HG02970 (cell line): ENCODE results near the gene MYL12A.
"Not testable (repeated sequence)": the region's sequence is repeated elsewhere in the genome, so short reads cannot be mapped to it uniquely, and the experiment has no call there.

Source experiments
- ATAC-seq: cut with Tn5 transposase; IDR thresholded peaks from one replicate; pipeline ENCODE4 v1.9.1; 2021; ENCODE audit warnings: mild to moderate bottlenecking, moderate library complexity, moderate number of reproducible peaks; ENCODE audit not compliant: unreplicated experiment, low FRiP score

Gene MYL12A

DNA sequence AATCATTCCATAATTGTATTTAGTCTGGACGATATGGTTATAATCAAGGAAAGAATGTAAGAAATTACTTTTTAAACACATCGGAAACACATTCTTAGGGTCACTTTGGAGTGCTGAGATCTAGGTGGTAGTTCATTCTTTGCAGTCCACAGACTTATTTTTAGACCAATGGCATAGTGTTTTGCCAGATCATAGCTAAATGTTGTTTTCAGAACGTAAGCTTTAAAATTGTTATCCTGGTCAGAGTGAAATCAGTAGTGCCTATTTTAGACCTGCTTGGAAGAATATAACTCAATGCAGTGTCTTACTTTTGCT lies 4.3 kb downstream of the MYL12A start:
- no peak for ATAC-seq

DNA sequence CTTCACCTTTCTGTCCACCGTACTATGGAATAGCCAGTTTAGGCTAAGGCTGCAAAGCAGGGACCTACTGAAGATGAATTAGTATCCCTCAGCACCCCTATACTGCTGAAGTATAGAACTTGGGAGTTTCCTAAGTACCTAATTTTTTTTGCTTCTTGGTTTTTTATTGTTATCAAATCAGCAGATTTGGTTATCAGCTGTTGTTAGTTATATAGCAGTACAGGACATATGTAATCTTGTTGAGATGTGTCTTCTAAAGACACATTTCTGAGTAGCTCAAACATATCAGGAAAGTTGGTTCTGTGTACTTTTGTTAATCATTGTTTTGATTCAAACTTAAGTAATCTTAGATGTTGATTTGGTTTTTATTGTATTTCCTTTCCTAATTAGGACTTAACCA lies 5.2 kb downstream of the MYL12A start:
- no peak for ATAC-seq

DNA sequence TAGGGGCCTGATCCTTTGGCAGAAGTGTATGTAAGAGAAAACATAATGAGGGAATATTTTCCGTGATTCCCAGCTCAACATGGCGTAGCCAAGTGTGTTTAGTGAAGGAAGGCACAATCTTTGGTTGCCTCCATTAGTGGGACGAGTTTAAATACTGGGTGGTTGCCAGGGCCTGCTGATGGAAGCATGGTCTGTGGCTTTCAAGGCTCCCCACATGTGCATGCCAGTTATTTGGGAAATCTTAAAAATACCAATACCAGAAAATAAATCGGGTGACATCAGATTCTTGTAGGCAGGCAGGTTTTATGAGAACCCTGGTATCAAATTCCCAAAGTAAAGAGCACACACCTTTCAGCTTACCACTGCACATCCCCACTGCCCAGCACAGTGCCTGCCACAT lies 7.1 kb downstream of the MYL12A start:
- ATAC-seq = no peak

DNA sequence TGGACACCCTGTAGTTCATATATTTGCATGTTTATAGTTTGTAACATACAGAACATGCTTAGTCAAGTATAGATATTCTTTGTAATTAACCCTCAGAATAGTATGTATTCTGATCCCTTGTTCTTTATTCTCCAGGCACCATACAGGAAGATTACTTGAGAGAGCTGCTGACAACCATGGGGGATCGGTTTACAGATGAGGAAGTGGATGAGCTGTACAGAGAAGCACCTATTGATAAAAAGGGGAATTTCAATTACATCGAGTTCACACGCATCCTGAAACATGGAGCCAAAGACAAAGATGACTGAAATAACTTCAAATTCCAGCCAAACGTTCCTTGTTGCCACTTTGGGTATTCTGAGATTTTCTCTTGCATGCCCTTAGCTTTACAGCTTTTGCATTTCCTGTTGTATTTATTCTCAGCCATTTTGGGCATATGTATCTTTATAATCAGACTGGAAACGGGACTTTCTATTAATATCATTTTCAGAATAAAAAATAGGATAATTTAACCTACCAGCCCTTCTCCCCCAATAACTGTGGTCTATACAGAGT lies 8.1 kb downstream of the MYL12A start:
- no peak for ATAC-seq

DNA sequence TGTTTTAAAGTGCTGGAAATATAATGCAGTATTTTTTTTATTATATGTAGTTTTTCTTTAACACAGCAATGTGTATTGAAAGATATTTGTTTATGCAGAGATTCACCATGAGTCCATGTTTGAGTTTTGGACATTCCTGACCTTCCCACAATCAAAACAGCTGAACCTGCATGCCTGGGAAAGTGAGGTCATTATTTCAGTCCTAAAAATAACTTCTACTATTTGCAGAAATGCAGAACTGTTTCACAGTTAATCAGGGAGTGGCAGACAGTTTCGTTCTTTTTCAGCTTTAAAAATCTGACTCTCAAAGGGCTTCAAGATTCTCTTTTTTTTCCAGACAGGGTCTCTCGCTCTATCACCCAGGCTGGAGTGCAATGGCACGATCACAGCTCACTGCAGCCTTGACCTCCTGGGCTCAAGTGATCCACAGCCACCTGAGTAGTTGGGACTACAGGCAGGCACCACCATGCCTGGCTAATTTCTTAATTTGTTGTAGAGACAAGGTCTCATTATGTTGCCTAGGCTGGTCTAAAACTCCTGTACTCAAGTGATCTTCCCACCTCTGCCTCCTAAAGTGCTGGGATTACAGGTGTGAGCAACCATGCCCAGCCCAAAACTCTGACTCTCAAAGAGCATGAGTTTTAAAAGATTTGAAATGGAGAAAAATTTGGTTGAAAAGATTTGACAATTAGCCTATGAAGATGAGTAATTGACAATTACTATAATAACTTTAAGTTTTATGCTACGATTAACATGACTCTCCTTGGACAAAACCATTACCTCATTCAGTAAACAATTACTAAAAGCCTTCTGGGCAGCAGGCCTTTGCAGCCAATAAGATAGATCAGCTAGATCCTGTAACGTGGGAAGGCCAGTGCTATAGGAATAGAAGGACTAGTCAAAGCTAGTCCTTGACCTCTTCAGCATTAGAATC lies 9.4 kb downstream of the MYL12A start:
- ATAC-seq = no peak

DNA sequence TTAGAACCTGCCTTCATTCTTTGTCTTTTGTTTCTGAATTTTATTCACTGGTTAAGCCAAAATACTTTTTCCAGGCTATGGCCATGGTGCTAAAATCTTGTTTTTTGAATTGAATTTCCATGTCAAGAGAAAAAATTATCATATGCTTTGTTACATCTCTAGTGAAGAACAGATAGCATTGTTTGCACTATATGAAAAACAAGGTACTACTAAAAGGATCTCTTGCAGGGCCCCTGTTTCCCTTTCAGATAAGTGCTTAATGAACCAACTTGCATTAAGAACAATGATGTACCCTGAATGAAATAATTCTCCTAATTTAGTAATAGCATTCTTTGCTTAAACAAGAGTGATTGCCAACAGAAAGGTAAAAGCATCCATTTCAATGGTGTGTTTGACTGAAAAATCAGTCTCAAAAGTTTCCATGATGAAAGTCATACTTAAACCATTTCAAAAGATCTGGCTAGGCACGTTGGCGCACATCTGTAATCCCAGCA lies 10.1 kb downstream of the MYL12A start:
- no peak for ATAC-seq

DNA sequence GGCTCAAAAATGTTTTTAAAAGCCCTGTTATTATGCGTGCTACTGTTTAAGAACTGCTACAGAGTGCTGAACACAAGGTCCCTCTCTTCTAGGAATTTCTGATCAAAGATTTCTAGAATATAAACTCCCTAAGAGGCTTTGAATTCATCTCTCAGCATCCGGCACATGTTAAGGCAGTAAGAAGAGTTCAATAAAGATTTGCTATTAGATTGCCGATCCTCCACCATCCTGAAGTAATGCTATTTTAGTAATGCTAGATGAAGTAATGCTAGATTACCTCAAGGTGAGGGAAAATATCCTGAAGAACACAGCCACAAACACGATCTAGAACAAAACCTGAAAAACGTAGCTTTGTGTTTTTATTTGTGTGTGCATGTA lies 13.4 kb downstream of the MYL12A start:
- no peak for ATAC-seq

DNA sequence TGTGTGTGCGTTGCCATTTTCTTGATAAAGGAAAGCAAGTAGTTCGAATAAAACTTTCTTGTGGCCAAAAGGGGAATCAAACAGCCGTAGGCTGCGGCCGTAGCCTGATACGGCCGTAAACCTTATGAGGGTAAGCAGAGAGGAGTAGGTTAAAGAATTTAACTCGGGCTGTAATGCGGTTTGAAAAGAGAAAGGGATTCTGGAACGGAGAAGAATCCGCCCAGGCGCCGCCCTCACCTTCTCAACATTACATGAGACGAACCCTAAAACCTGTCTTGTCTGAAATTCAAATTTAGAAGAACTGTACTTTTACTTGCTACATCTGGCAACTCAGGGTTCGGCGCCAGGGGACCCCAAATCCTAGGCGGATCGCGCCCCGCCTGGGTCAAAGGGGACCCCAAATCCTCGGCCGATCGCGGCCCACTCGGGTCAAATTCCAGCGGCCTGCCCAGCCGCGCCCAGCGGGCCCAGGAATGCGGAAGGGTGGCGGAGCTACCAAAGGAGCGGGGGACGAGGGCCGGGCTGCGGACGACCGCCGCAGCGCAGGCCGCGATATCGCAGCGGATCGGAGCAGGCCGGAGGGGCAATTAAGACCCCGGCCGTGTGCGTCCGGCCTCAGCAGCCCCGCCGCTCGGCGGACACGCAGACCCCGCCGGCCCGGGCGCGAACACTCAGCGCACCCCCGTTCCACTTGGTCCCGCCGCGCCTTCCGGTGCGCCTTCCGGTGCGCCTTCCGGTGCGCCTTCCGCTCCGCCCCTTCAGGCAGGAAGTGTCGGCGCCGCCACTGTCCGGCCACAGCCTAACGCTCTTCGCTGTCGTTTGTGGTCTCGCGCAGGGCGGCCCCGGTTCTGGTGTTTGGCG lies 14.0 kb downstream of the MYL12A start, which contains the start of gene MYL12B:
Gene MYL12B, plus strand, starts transcription at position 761 of the 861 bp plus-strand sequence. CDS start 10,766 bp downstream, outside the sequence.
- peak; percentile 73 for ATAC-seq

DNA sequence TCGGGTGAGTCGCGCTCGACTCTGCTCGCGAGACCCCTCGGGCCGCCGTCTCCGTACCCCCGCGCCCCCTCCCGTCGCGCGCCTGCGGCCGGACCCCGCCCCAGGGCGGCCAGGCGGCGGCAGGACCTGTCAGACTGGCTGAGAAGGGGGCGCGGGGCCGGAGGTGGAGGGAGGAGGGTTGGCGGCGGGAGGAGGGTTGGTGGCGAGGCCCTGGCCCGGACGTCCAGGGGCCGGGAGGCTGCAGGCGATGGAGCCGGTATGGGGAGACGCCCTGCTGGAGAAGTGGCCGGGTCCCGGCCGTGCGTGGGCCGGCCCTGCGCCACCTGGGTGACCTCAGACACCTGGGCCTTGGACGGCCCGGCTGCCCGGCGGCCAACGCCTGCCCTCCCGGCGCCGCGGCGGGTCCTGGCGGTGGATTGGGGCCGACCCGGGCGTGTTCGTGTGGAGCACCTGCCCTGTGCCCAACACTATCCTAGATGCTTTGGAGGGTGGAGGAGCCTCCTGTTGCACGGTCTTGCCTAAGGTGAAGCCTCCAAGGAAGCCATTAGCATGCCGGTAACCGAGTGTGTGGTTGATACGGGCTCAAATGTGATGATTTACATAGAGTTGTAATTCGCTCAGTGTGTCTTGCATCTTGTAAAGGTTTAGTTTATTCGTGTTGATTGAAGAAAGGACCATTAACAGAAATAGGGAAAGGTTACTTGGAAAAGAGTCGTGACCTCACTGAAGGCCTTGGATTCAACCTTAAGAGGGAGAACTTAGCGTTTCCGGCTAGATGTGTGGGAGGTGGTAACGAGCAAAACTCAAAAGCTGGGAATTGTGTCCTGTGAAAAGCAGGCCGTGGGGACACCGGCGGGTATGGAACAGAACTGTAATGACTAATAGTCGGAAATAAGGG lies 14.9 kb downstream of the MYL12A start:
- ATAC-seq = peak; percentile 41

DNA sequence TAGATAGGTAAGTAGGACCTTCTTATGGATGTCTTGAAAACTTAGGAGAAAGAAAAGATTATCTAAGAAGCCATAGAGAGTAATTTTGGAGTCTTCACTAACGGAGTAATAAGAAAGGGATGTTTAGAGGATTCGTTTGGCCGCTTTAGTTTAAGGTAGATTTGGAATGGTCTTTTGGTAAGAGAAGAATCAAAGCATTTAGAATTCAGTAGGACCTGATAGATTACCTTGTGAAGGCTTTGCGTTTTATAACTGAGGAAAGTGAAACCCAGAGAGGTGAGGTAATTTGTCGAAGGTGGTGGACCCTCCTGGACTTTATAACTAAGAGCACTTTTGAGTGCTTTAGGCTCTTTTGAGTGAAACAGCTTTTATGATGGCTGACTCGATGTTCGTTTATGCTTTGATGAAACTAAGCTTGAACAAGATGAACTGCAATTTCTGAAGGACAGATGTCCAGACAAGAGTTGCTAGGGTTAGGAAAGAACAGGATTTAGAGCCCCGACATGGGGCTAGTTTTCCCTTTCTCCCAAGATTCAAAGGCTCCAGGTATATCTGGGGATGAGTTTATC lies 15.6 kb downstream of the MYL12A start:
- no peak for ATAC-seq

DNA sequence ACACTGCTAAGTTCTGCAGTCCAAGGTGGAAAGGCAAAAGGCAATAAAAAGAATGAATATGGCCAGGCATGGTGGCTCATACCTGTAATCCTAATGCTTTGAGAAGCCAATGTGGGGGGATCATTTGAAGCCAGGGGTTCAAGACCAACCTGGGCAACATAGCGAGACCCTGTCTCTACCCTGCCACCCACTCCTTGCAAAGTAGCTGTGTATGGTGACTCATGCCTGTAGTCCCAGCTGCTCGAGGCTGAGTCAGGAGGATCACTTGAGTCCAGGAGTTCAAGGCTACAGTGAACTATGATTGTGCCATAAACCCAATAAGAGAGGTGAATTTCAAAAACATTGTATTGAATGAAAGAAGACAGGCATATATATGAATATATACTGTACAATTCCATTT lies 16.8 kb downstream of the MYL12A start:
- ATAC-seq = no peak

DNA sequence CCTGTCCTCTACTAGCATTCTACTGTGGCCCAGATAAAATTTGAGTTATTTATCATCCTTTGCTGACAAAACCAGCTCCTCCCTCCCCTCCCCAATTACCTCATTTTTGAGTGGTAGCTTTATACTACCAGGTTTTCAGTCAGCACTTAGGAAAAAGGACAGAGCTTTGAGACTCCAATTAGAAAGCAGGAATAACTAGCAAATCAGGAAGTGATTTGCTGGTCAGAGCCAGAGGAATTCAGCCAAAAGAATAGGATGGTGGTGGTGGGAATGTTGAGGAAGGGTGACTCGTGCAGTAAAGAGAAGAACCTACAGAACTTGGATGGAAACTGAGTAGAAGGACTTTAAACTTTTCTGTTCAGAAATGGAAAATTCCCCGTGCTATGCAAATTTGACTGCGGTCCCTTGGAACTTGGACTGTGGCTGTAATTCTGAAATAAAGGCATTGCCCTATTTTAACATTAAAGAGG lies 18.0 kb downstream of the MYL12A start:
- no peak for ATAC-seq

DNA sequence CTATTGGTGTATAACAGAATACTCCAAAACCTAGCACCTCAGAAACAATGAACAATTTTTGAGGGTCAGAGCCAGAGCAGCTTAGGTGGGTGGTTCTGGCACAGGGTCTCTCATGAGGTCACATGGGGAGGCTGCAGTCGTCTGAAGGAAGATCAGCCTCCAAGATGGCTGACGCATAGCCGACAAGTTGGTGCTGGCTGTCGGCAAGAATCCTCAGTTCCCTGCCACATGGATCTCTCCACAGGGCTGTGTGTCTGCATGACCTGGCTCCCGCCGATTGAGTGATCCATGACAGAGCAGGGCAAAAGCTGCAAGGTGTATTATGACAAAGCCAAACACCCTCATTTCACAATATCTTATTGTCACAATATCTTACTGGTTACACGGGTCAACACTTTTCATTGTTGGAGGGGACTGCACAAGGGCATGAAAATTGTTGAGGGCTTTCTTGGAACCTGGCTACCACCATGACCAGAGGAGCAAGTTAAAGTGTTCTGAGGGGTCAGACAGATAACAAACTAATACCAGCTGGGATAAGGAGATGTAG lies 18.5 kb downstream of the MYL12A start:
- ATAC-seq = no peak

DNA sequence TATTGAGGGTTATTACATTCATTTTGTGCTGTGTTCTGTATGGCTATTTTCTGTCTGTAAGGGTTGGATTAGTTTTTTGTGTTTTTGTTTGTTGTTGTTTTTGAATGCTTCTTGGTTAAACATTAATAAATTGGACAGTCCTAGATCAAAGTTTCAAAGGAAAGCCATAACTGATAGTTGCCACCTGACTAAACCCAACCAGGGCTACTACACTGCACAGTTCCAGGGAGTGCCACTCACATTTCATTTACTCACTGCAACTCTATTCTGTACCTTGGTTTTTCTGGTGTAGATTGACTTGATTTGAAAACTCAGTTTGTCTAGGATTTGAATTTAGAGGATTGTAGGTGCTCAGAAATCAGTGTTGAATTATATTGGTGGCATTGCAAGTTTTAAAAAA lies 20.7 kb downstream of the MYL12A start:
- no peak for ATAC-seq

DNA sequence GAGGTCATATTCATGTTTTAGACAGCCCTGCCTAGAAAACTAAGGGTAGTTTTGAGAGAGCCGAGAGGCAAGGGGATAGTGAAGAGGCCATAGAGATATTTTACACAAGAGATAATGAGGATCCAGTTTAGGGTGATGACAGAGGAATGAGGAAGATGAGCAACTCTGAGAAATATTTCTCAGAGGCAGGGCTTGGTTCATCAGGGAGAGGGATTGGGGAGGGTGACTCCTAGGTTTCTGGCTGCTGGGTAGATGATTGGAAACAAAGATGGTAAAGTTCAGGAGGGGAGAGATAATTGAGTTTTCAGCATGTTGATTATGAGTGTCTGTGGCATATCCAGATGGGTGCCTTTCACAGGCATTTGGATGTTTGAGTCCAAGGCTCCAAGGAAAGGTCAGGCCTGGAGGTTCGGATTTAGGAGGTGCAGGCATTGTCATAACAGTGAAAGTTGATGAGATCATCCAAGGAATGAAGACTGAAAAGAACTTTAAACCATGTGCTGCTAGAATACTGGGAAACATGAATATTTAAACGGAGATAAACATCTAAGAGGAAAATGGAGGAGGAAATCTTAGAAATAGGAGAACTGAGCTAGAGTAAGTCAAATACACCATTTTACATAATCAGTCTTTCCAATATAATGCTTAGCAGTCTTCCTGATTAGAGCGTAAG lies 21.8 kb downstream of the MYL12A start:
- ATAC-seq = no peak

DNA sequence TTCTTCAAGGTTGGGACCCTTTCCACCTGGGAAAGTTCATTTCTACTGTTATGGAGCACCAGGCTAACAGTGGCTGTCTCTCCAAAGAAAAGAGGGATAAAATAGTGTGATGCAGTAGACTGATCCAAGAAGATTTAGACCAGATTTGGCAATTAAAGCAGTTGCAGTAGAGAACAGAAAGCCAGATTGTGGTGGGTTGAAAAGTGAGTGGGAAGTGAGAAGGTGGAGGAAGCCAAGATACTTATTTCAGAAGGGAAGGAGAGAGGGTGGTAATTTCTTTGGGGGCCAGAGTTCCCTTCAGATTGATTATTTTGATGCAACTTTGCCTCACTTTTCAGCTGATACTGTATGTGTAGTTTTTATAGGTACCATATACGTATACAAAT lies 22.3 kb downstream of the MYL12A start:
- no peak for ATAC-seq

DNA sequence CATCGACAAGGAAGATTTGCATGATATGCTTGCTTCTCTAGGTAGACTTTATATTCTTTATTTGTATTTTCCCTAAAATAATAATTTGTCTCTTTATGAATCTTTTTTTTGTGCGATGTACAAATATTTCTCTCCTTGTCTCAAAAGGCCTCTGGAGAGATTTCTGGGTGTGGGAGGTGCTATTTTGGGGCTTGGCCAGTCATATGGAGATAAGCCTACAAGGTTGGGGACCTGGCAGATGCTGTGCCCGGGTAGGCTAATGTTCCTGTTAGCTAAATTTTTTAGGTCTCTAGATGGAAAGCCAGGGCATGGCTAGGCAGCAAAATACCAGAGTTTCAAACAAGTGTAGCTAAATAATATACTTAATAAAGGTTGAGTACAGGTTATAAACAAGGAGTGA lies 25.4 kb downstream of the MYL12A start:
- no peak for ATAC-seq

DNA sequence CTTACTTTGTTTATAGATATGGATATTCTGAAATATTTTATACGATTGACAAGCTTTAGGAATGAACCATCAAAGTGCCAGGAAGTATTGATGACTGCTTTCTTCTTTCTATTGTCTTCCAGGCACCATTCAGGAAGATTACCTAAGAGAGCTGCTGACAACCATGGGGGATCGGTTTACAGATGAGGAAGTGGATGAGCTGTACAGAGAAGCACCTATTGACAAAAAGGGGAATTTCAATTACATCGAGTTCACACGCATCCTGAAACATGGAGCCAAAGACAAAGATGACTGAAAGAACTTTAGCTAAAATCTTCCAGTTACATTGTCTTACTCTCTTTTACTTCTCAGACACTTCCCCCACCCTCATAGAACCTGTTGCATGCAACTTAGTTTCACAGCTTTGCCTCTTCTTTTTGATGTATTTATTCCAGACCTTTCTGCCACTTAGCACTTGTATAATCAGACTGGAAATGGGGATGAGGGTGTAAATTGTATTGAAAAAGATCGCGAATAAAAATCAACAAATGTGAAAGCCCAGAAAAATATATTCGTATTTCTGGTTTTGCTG lies 30.1 kb downstream of the MYL12A start:
- not testable (repeated sequence) for ATAC-seq
